HPDE6-E6E7 (cell line): Measurements from ENCODE around the gene NFKB1.
A peak's percentile ranks its signal among the peaks of the same experiment; 100 is the strongest.

Source experiments
- DNase-seq: peaks from one replicate; pipeline ENCODE4 v3.0.0; 2011; ENCODE audit warnings: missing footprints; ENCODE audit errors: extremely low spot score

NFKB1 gene

DNA sequence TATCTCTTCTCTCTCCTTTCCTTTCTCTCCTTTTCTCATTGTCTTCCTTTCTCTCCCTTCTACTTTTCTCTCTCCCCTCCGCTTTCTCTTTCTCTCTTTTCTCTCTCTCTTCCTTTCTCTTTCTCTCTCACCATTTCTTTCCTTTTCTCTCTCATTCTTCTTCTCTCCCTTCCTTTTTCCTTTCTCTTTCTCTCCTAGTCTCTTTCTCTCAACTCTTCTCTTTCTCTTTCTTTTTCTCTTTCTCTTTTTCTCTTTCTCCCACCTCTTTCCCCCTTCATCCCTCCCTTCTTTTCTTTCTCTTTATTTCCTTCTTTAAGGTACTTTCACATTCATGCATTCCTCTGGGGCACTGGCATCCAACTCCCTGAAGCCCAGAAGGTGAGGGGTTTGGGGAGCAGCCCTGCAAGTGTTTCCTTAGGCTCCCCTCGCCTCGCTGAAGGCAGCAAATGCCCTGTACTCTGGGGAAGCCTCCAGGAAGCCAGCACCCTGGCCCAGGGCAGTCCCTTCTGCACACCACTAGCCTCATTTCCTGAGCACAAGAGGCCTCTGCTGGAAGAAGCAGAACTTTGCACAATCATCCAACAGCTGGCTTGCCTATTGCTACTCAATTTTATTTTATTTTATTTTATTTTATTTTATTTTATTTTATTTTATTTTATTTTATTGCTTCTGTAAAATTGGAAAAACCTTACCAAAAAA is 124.2 kb downstream of the NFKB1 start:
- no peak for DNase-seq

DNA sequence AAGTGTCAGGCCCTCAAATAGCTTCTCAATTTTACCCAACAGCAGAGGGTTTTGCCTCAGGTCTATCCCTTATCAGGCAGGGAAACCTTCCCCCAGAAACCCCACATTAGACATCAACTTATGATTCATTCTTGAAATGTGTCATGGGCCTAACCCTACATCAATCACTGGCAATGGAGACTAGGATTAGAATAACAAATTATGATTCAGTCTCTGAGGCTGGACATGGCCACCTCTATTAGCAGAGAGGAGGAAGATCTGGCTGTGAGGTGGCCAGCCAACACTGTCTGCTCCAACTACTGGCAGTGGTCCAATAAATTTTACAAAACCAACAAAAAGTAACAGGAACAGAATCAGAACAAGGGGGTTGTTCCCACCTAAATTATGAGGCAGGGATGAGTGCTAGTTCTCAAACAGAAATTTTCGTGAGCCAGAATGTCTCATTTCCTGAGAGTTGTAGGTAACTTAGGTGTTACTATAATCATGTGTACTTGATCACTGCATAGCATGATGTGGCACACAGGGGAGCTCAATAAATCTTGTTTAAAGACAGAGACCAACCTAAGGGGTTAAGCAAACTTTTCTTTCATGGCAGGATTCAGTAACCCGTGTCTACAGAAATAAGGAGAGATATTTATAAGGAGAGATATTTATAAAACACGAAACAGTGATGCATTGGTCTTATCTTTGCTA is 126.8 kb downstream of the NFKB1 start:
- peak; percentile 87 for DNase-seq

DNA sequence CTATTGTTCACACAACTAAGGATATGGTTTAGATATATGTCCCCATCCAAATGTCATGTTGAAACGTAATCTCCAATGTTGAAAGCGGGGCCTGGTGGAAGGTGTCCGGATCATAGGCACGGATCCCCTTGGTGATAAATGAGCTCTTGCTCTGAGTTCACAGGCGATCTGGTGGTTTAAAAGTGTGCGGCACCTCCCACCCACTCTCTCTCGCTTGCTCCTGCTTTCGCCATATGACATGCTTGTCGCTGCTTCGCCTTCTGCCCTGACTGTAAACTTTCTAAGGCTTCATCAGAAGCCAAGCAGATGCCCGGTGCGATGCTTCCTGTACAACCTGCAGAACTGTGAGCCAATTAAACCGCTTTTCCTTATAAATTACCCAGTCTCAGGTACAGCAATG is 128.5 kb downstream of the NFKB1 start:
- DNase-seq: no peak

DNA sequence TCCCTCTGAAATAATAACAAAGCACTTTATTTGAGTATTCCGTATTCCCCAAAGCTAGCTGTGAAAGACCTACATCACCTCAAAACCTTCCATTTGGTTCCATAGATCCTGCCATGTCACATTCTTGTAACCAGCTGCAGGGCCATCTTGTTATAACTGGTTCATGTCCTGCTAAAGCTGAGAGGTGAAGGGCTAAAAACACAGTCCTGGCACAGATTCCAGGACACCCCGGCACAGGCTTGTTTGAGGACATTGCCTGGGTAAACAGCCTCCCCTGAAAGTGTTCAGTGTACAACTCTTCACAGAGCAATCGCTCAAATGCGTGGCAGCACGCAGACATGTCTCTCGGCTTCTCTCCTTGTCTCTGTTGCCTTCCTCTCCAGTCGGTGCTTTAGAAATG is 130.5 kb downstream of the NFKB1 start:
- no peak for DNase-seq

DNA sequence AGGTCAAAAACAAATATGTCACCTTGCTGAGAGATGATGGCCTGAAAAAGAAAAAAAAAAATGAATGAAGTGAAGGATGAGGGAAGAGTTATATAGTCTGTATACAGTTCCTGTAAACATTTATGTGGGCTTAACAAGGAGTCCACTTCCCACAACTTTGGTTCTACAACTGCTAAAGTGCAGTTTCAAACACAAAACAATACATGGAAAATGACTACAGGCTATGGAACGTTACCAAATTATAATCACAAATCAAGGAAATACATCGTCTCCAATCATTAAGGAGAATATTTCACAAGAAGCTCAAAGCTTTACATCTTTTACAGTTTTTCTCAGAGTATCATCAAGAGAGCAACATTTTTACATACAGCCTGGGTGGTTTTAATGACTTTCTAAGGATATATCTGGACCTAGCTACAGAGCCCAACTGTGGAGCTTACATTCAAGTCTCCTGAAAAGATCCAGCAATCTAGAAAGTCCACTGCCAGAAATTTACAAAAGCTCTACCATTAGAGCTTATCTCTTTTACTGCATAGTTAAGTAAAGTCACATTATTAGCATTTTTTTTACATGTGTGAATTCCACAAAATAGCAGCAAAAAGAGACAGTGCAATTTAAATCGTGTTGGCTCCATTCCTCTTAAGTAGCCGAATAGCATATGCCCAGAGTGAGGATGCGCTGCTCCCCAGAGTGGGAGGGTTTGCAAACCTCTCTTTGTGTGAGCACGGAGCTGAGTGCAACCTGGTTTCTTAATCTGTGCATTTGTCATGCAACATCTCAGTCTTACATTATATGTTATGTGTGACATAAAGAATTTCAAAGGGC is 131.3 kb downstream of the NFKB1 start:
- DNase-seq: no peak

DNA sequence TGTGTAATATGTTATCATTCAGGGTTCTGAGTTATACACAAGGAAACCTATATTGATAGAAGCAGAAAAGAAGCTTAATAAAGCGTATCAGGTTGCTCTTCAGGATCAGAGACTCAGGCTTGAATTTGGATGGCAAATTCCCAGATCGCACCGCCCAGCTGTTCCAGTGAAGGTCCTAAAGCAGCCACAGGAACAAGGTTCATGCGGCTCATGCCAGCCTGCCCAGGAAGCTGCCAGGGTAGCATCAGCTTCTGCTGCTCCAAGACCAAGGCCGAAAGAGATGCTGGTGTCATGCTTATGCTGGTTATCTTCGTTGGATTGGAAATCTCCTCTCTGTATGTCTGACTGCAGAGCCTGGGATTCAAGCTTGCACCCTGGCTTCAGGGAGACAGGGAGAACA is 131.9 kb downstream of the NFKB1 start:
- no peak for DNase-seq

DNA sequence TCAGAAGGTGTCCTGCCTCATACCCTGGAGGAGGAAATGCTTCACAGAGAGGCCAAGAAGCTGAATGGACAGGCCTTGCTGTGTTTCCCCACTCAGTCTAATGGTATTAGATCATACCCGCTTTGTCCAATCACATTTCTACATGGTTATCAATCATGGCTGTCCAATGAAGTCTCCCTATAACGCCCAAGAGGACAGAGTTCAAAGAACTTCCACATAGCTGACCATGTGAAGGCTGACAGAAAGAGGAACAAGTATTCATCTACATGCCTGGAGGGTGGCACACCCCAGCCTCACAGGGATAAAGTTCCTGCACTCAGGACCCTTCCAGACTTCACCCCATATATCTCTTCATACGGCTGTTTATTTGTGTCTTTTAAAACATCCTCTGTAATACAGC is 136.2 kb downstream of the NFKB1 start:
- DNase-seq: no peak

DNA sequence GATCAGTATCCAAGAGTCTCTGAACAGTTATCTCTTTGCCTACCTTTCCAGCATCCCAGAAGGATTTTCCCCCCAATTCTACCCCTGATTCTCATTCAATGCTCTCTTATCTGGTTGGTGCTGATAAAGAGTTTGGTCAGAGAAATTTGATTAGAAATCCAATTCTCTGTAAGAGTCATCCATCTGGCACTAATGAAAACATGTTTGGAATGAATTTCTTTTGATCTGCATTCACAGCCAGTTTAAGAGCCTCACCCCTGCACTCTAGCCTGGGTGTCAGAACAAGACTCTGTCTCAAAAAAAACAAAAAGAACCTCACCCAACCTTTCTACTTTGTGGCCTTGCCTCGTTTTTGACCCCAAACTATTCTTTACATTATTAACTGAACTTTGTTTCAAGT is 137.5 kb downstream of the NFKB1 start:
- no peak for DNase-seq

DNA sequence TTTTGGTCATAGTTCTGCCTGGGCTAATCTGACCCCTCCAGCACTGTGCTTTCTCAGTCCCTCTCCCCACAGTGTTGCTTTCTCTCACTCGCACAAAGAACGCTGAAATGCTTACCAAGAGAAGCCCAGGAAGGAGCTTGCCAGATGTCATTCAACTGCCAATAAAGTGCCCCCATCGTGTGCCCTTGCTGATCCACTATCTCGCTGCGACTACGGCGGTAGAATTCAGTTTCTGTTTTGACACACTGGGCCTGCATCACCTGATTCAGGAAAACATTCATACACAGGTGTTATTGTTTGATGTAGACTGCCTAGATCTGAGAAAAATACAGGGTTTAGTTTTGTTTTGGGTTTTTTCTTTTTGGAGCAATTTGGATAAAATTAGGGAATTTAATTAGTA is 138.4 kb downstream of the NFKB1 start:
- no peak for DNase-seq

DNA sequence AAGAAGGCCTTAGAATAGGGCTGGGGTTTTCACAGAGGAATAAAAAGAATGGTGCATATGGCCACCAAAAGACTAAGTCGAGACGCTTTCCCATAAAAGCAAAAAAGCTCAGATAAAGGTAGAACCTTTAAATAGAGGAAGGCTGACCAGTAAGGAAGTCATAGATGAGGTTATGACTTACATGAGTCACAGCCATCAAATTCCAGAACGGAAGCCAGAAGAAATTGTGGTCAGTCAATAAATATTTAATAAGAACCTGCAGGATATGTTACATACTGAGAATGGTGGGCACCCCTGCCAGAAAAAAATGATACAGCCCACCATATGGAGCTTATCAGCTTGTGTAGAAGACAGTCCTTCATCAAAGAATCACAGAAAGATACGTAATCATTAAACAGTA is 139.5 kb downstream of the NFKB1 start:
- DNase-seq: no peak

DNA sequence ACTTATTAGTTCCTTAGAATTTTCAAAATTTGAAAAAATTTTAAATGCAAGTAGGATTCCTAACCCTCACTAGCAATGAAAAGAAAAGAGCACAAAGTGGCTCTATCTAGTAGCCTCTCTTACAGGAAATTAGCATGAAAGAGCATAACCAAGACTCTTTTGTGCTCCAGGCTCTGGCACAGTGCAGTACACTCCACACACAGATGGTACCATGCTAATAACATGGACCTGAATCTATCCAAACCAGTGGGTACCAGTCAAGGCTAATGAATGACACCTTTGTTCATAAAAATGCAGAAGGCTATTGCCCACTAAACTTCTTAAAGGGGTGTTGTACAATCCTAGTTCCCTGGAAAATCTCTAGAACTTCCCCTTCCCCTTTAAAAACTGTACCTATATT is 140.6 kb downstream of the NFKB1 start:
- no peak for DNase-seq

DNA sequence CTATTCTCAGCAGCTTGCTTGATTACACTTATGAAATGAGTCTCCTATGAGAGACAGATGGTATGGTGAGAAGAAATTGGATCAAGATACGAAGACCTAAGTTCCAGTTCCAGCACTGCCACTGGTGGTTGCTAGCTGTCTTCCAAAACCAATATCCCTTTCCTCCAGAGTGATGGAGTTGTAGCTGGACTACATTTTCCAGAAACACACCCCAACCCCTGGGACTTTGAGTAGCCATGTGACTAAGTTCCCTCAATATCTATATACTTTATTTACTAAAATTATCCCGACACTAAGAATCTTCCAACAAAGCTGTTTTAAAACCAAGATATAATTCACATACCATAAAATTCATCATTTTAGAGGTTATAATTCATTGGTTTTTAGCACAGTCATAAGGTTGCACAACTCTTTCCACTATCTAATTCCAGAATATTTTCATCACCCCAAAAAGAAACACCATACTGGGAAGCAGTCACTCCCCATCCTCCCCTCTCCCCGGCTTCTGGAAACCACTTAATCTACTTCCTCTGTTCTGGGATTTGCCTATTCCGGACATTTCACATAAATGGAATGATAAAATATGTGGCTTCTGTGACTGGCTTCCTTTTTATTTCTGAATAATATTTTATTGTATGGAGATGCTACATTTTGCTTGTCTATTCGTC is 141.6 kb downstream of the NFKB1 start:
- DNase-seq: no peak

DNA sequence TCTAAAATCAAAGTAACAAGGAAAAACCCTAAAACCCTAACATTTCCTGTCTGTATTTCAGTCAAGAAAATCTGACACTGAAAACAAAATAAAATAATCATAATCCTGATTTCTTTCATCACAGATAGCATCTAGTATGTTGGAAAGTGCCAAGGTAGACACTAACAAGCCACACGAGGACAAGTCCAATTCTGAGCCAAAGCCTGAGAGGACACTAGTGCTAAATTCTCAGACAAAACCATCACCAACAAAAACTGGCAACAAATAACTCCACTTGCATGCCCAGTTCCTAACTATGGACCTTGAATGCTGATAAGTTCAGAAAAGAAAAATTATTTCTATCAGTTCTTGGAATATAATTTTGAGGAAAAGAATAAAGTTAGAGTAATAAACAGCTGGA is 146.0 kb downstream of the NFKB1 start:
- DNase-seq: no peak

DNA sequence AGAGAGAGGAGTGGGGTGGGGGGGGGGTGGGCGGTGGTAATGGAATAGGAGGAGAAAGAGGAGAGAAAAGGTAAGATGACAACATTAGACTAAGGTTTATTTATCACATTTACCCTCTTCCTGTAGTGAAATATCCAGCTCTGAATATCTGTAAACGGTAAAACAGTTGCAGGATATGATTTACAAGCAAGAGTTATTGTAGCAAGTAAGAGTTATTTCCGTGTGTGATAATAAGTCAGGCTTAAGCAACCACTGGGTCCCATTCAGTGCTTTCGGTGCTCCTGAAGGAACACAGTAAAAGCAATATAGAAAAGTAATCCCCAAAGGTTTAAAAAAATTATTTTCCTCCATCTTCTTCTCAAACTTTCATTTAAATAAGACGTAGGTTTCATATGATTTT is 156.0 kb downstream of the NFKB1 start:
- no peak for DNase-seq

DNA sequence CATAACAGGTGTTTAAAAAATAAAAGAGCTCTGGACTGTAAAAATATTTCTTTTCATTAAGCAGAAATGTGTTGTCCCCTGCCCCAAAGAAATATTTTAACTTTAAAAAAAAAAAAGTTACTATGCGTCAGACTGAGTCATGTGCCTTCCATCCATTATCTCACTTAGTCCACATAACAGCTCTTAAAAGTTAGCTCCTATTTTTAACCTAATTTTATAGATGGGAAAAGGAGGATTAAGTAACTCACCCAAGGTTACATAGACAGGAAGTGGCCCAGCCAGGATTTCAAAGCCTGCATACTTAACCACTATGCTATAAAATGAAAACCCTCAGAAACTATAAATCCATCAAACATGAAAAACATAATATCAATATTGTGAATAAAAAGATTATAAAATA is 161.9 kb downstream of the NFKB1 start:
- DNase-seq: peak; percentile 15

DNA sequence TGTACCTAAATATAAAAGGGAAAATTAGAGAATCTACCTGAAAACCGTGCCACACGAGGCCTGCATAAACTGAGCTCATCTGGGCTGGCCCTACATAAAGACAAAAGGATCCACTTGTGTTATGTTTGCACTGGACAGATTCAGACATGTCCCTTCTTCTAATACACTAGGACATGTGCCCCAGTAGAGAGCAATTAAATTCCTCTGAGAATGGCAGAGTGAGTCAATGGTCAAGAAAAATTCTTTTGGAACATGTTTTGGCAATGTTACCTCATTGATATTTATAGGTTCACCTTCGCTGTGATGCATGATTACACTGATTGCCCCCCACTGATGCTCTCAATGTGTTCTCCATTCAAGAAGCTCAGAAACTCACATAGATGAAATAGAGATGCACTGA is 164.4 kb downstream of the NFKB1 start:
- peak; percentile 74 for DNase-seq
